GM21390 (cell line): Measurements from ENCODE around the gene PROS1.

Experiments
- ATAC-seq: cut with Tn5 transposase; IDR thresholded peaks from one replicate; pipeline ENCODE4 v1.9.1; 2021; ENCODE audit not compliant: unreplicated experiment

PROS1 gene

DNA sequence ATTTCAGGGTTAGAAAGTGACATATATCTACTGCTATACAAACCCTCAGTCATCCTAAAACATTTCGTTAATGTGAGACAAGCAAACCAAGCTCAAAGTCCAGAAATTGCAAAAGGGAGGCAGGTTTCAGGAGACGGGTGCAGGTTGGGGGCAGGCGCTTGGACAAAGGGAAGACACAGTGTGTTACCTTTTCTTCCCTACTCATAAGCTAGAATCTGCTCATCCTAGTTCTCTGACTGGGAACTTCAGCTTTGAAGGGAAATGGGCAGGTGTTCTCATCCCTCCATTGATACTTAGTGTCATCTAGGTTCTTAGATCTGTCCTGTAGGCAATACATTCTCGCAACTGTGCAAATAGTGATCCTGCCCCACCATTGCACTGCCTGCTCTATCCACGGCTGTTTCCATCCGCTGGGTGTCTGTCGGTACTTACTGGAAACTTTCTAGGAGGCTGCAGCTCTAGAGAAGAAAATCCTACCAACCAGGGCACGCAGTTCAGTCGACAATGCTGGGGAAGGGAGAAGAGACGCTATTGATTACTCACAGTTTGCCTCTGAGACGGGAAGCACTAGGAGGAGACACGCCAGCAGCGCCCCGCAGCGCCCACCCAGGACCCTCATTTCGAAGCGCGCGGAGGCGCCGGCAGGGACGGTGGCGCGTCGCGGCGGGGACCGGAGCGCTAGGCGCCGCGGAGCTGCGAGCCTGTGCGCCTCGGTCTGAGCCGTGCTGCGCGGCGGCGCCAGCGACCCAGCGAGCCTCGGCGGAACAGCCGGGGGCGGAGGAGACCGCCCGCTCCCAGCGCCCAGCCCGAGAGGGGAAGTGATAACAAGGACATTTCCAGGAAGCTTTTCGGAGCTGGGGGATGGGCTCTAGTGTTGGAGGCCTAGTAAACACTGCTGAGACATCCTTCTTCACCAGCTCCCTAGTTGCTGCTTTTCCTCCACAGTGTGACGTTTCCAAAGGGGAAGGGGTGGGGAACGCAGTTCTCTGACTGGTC, at the start of gene PROS1:
Gene PROS1, minus strand, starts transcription at position 766 of the 996 bp plus-strand sequence. Its CDS starts 147 bp downstream, at position 619.
- peak; percentile 89 for ATAC-seq

DNA sequence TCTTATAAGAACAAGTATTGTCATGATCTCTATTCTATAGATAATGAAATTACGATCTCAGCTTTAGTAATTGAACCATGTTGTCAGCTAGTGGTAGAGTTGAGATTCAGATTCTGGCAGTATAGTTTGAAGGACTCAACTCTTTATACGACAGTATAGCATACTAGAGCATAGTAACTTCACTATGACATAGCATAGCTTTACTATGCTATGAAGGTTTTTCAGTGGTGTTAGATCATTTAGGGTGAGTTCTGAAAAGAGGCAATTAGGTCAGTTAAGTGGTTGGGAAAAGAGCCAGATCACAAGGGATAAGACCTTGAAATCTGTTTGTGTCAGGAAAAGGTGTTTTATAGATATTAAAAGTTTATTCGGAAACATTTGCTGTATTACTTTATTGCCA, 46.6 kb upstream of the PROS1 start:
- no peak for ATAC-seq

DNA sequence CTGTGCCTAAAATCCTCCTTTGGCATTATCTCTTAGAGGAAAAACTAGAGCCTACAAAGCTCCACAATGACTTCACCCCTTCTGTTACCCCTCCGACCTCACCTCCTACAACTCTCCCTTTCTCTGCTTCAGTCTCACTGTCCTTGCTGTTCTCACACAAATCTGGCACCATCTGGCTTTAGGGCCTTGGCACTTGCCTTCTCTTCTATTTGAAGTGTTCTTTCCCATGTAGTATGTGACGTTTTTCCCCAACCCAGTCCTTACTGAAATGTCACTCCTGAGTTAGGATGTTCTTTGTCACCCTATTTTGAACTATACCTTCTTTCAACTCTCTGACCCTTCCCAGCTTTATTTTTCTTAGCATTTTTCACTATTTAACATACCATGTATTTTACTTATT, 46.0 kb upstream of the PROS1 start:
- ATAC-seq: no peak

DNA sequence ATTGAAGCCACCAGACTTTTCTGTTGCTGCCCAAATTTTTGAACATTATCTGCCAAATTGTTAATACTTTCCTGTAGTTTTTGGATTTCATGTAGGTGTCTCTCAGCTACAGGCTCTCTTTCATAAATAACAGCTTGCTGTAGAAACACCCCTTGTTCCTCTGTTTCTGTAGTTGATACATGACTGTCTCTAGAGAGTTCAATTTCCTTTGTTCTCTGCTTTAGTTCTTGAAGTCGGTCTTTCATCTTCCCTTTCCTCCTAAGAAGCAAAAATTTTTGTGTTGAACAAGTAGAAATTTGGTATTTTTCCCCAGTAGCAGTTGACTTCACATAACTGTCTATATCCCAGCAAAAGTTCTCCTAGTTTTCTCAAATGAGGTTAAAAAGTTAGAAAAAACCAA, 41.3 kb upstream of the PROS1 start:
- no peak for ATAC-seq

DNA sequence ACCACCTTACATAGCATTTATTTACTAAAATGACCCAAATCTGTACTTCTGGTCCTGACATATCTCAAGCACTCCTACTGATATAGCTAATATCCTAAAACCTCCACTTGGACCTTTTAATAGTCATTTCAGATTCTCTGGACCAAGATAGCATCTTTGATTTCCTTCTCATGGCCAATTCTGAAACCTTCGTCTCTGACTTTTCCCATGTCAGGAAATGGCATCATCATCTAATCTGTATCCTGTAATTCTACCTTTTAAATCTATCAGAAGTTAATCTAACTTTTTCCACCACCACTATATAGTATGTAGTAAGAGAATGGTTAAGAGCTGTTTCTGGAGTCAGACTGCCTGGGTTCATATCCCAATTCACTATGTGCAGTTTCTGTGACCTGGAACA, 38.5 kb upstream of the PROS1 start:
- no peak for ATAC-seq

DNA sequence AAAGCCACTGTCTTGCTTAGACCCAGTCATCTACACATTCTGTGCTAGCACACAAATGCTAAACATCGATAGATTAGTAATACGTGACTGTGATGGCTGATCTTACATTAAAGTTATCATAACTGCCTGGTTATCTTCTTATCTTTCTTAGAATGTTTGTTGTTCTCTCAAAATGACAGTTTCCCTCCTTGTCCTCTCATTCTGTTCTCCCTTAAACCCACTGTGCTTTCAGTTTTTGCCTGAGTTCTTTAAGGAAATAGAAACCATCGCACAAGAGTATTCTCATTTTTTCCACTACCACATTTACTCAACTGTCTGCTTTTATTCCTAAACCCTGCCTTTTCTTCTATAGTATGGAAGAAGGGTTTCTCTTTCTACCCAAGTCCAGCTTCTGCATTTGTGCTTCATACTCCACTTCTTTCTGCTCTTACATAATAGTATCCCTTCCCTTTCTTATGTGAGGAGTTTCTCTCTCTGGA, 37.6 kb upstream of the PROS1 start:
- ATAC-seq: no peak

DNA sequence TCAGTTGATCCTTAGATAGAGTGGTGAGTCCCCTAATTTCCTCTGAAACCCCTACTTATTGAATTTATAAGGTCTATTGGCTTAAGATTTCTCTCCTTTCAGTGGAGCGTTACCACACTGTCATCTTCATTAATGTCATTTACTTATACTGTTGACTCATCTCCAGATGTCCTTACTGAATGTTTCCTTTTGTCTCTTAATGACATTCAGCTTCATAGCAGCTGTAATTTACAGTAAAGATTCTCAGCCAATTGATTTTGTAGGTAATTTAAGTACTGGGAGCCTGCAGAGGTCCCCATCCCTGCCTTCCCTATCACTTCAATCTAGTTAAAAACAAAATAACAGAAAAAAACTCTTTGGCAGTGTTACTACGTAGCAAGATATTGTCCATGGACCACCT, 35.9 kb upstream of the PROS1 start:
- no peak for ATAC-seq

DNA sequence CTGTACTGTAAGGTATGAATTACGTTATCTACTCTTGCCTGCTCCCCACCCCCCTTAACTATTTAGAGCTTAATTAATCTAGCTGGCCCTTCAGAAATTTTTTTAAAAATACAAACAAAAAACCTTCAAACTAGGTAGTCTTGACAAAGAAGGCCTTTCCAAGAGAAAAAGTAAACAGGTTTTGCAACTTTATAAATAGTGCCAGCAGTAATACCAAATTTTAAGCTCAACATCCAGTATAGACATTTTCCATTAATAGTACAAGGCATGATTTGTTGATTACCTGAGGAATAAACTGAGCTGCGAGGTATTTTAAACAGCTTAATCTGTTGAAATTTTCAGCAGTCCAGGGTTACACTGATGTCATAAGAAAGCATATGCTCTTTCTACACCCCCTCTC, 34.6 kb upstream of the PROS1 start:
- ATAC-seq: no peak

DNA sequence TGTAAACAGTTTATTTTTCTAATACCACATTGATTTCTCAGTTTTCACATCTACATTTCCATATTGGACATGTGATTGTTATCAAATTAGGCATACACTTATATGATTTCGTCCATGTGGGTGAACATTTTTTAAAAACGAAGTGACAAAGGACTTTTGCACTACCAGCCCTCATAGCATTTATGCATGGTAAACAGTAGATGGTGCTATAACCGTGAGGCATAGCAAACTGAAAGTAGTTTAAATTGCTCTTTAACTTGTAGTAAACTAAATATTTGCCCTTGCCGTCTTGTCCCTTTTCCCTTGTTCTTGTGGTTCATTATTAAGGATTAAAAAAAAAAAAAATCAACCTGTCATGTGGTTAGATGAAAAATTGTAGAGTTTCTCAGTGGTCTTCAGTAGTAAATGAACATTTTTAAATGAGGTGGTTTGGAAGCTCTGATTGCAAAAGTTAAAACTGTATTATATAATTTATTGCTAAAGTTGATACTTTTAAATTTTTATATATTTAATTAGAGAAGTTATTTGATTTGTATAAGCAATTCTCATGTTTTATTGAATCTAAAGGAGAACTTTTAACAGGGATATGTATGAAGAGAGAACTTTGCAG, 30.7 kb upstream of the PROS1 start:
- ATAC-seq: peak; percentile 96

DNA sequence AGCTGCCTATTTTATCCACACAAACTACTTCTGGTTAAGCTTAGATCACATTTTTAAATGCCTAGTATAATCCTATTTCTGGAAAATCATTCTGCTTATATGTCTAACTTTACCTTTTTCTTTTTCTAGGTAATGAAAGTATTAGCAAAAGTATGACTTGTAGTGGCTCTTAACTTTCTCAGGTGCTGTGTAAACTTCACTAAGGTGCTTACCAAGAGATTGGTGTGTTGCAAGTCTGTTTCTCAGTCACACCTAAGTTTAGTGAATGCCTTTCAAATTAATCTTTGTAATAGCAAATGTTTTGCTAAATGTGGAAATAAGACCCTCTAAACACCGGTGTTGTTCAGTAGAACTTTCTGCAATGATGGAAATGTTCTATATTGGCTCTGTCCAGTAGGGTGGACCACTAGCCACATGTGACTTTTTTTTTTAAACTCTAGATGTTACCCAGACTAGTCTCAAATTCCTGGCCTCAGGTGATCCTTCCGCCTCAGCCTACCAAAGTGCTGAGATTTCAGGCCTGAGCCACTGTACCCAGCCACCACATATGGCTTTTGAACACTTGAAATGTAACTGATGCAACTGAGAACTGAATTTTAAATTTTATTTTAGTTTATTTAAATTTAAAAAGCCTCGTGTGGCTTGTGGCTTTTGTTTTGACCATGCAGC, 28.3 kb upstream of the PROS1 start:
- no peak for ATAC-seq

DNA sequence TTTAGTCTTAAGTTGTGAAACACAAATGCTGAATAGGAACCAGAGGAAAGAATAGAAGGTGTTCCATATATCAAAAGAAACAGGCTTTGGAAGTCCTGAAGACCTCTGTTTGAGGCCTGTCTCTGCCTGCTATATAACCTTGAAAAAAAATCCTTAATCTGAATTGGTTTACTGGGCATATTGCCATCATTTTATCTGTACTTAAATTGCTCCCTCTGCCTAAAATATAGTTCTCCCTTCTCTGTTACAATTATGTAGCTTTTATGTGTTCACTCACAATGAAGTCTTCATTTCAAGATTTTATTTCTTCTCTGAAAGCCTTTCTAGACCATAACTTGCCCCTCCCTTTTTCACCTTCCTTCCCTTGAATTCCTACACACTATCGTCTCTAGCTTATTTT, 27.5 kb upstream of the PROS1 start:
- ATAC-seq: no peak

DNA sequence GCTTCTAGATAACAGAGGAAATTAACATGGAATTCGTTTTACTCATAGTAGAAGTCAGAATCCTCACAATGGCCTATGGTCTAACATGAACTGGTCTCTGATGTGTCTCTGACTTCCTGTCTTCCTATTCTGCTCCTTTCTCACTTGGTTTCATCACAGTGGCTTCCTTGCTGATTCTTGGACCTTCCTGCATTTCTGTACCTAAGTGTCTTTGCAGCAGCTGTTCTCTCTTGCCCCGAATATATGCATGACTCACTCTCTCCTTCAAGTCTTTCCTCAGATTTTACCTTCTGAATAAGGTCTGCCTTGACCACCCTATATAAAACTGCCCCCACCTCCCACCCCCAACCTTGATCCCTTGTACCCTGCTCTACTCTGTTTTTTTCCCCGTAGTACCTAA, 20.4 kb upstream of the PROS1 start:
- no peak for ATAC-seq

DNA sequence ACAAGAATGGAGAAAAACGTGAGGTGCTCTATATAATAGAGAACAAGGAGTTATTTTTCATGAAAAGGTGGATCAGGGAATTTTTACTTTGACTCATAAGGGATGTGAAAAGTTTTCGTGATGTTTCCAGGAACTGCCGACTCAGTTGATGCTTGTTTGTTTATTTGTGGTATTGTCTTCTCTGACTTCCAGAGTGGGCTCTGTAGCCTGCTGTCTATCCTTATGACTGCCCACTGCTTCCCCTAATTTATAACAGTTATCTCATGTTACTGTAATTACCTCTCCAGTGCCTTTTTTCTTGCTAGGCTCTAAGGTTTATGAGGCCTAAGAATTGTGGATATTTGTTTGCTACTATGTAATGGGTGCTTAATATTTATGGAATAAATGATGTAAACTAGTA, 18.5 kb upstream of the PROS1 start:
- ATAC-seq: no peak

DNA sequence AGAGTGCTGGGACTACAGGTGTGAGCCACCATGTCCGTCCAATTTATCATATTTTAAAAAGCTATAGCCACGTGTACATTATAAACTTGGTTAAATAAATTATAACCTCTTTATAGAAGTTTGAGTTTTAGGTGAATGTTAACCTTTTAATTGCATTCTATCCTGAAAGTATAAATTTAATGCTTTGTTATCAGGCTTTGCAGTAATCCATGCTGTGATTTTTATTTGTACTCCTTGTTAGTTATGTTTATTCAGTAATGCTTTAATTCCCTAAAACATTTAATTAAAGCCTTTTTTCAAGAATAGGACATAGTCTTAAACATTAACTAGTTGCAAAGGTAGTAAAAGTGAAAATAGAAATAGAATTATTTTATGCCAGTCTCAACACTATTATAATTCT, 17.9 kb upstream of the PROS1 start:
- ATAC-seq: no peak

DNA sequence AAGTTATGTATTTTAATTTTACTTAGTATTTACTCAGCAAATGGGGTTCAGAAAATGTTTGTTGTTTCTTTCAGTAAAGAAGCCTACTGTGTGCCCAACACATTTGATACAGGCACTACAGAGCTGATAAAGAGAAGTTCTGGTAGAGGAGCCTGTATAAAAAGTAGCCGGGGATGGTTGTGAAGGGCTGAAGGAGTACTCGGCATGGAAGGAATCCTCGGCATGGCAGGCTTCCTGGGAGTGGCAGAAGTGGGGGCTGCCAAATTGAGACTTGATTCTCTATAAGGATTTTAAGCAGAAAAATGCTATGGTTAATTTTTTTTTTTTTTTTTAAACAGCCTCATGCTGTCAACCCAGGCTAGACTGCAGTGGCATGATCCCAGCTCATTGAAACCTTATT, 15.5 kb upstream of the PROS1 start:
- no peak for ATAC-seq

DNA sequence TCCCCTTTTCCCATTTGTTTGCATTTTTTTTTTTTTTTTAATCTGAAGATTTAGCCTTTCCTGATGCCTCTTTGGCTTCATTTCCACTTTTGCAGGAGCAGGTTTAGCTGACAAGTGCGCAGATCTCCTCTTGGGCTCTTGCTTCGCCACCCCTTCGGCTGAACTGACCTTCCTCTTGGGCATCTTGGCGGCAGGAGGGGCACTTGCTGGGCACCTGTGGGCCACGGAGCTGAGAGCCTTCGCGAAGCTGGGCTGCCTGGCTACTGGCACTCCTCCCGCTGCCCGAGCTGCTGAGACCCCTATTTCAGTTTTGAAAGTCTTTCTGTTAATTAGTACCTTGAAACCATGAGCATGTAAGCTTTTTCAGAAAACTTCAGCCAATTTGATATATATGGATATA, 15.1 kb upstream of the PROS1 start:
- ATAC-seq: no peak

DNA sequence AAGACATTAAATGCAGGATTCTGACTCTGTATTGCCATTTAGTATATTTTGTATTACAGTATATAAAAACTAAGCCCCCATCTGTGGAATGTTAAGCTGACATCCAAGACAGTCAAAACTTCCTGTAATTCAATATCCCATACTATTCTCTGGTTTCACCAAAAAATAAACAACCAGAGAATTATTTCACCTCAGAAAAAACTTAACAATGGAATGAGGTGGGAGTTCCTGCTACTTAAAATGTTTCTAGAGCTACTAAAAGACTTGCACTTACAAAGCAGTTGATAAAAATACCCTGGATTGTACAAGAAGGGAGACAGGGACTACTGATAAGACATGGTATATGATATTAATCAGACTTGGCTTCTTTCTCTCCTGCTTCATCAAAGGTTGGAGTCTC, 14.6 kb upstream of the PROS1 start:
- no peak for ATAC-seq

DNA sequence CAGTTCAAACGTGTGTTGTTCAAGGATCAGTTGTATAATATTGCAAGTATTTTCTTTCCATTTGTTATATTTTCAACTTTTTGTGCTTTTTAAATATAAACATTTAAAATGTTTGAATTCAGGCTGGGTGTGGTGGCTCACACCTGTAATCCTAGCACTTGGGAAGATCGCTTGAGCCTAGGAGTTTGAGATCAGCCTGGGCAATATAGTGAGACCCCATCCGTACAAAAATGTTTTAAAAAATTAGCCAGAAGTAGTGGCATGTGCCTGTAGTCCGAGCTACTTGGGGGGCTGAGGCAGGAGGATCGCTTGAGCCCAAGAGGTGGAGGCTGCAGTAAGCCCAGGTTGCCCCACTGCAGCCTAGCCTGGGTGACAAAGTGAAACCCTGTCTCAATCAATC, 10.9 kb upstream of the PROS1 start:
- no peak for ATAC-seq

DNA sequence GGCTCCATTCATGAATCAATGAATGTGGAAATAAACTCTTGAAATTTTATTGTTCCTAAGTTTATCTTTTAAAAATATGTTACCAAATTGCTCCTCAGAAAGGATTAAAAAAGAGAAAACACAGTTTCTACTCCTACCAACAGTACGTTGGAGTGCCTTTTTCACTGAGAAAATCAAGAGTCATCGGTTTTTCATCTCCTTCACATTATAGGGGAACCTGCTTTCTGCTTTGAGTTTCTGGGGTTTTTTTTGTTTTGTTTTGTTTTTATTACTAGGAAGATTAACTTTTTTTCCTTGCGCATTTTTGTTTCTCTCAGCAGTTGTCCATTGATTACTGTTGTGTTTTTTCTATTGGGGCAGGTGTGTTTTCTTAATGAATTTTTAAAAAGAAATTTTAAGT, 9.7 kb upstream of the PROS1 start:
- no peak for ATAC-seq

DNA sequence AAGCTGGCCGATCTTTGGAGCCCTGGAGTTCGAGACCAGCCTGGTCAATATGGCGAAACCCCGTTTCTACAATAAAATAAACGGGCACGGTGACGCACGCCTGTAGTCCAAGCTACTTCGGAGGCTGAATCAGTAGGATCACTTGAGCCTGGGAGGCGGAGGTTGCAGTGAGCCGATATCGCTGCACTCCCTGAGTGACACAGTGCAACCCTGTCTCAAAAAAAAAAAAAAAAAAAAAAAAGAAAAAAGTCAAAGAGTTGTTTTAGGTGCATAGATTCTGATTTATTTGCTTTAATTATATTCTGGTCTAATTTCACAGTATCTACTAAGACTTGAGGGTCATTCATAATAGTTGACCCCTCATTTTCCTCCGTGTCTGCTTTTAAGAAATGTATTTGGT, 8.0 kb upstream of the PROS1 start:
- ATAC-seq: no peak

DNA sequence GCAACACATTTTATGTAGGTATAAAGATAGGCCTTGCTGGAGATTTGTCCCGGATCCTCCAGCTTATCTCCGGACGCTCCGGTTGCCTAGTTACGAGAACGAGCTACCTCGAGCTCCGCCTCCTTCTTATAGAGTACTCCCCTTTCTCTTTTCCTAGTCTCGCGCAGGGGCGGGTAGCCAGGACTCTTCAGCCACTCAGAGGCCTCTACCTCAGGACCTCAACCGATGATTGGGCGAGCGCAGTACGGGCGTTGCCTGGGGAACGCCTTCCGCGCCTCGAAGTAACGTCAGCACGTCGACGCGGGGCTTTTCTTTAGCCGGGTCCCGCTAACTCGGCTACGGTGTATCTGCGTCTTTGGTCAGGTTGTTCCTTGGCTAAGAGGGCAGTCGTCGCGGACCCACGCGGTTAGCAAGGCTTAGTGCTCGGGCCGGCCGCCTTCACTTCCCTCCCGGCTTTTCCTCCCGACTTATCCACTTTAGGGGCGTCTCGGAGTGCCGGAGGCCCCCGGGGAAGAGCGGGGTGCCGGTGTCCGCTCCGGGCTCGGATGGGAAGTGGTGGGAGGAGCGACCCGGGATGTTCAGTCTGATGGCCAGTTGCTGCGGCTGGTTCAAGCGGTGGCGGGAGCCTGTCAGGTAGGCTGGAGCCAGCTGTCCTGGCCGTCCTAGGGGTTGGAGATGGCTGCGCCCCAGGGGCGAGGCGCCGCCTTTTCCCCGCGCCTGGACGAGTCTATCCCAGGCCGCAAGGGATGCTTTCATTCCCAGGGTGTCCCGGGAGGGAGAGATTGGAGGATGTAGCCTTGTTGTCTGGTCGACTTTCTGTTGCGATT, 6.4 kb upstream of the PROS1 start, which contains the start of gene ARL13B:
Gene ARL13B, plus strand, starts transcription at position 306 of the 827 bp plus-strand sequence. Its CDS starts 269 bp downstream, at position 575.
- ATAC-seq: peak; percentile 100
